Mesendoderm (in vitro differentiated cells): Measurements from ENCODE around the gene HSD17B7.

ENCODE experiments used
- DNase-seq: peaks from one replicate; pipeline ENCODE4 v3.0.0; 2013
- H2AK5ac ChIP-seq: 2 replicates; pipeline ENCODE4 v1.6.1; 2013; ENCODE audit warnings: low read length, inconsistent platforms
- H2BK120ac ChIP-seq: 2 replicates; pipeline ENCODE4 v1.6.1; 2013; ENCODE audit warnings: low read depth, mild to moderate bottlenecking, low read length, moderate library complexity, mixed read lengths
- H2BK15ac ChIP-seq: replicated peaks from 2 replicates; pipeline ENCODE4 v1.6.1; 2013; ENCODE audit warnings: low read depth, mild to moderate bottlenecking, moderate library complexity
- H2BK5ac ChIP-seq: 2 replicates; pipeline ENCODE4 v1.6.1; 2013; ENCODE audit warnings: low read length, inconsistent platforms
- H3K18ac ChIP-seq: 2 replicates; pipeline ENCODE4 v1.6.1; 2013; ENCODE audit warnings: mild to moderate bottlenecking, low read length, mixed read lengths
- H3K23ac ChIP-seq: one replicate; pipeline ENCODE4 v1.6.1; 2013; ENCODE audit warnings: low read length
- H3K27ac ChIP-seq: 2 replicates; pipeline ENCODE4 v1.5.1; 2013; ENCODE audit warnings: low read depth, mild to moderate bottlenecking, inconsistent platforms, low read length, moderate library complexity
- H3K27me3 ChIP-seq: 2 replicates; pipeline ENCODE4 v1.6.1; 2013; ENCODE audit warnings: low read length, control low read depth, mild to moderate bottlenecking, inconsistent platforms; ENCODE audit not compliant: insufficient read depth, poor library complexity
- H3K36me3 ChIP-seq: 2 replicates; pipeline ENCODE4 v1.6.1; 2013; ENCODE audit warnings: low read length, inconsistent platforms; ENCODE audit not compliant: control insufficient read depth, insufficient read depth
- H3K4ac ChIP-seq: one replicate; pipeline ENCODE4 v1.6.1; 2013; ENCODE audit warnings: low read depth, mild to moderate bottlenecking, low read length, moderate library complexity
- H3K4me1 ChIP-seq: 2 replicates; pipeline ENCODE4 v1.6.1; 2013; ENCODE audit warnings: low read depth, low read length, inconsistent platforms; ENCODE audit not compliant: control insufficient read depth
- H3K4me2 ChIP-seq: 2 replicates; pipeline ENCODE4 v1.6.1; 2013; ENCODE audit warnings: low read length
- H3K4me3 ChIP-seq: 2 replicates; pipeline ENCODE4 v1.5.1; 2013; ENCODE audit warnings: mild to moderate bottlenecking, low read length
- H3K56ac ChIP-seq: one replicate; pipeline ENCODE4 v1.6.1; 2013; ENCODE audit warnings: low read length
- H3K79me1 ChIP-seq: 2 replicates; pipeline ENCODE4 v1.6.1; 2013; ENCODE audit warnings: low read length, inconsistent platforms
- H3K79me2 ChIP-seq: 2 replicates; pipeline ENCODE4 v1.6.1; 2013; ENCODE audit warnings: mild to moderate bottlenecking, low read length; ENCODE audit not compliant: control insufficient read depth, insufficient read depth
- H3K9ac ChIP-seq: 2 replicates; pipeline ENCODE4 v1.6.1; 2013; ENCODE audit warnings: low read length, inconsistent platforms
- H4K5ac ChIP-seq: one replicate; pipeline ENCODE4 v1.6.1; 2013; ENCODE audit warnings: low read length
- H4K8ac ChIP-seq: one replicate; pipeline ENCODE4 v1.6.1; 2013; ENCODE audit warnings: low read depth, mild to moderate bottlenecking, control low read depth, low read length, moderate library complexity
- WGBS: extraction: QIAGEN DNeasy Blood & Tissue Kit; methylation state at CpG from one replicate; pipeline ENCODE4 v1.1.7; 2013; ENCODE audit warnings: low lambda C conversion rate, missing lambda C conversion rate; ENCODE audit not compliant: insufficient coverage; ENCODE audit errors: extremely low coverage; 5-methylcytosine and 5-hydroxymethylcytosine counted together

The HSD17B7 gene

DNA sequence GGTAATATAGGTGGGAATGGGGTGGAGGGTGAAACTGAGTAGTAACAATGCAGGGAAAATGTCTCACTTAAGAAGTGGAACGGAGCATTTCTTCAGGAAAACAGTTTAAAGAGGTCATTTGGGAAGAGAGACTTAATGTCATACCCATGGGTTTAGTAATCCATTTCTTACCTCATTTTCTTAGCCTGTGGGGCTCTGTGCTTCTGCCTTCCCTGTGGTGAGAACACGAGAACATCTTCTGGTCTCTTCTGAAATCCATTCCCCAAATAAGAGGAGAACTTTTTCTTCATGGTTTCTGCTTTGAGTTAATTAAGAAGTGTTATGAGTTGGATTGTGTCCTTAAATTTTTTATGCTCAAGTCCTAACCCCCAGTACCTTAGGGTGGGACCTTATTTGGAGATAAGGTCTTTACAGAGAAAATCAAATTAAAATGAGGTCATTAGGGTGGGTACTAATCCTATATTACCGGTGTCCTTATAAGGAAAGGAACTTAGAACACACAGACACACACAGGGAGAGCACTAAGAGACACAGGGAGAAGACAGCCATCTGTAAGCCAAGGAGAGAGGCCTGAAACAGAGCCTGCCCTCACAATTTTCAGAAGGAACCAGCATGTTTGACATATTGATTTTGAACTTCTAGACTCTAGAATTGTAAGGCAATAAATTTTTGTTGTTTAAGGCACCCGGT lies 65.1 kb downstream of the HSD17B7 start:
- no CpG with 5 or more reads among the region's 4 CpGs for WGBS
- H2AK5ac ChIP-seq = no peak overlapping the region
- H3K9ac ChIP-seq = no peak overlapping the region
- no peaks in the 10 kb centered on the region for H3K36me3 ChIP-seq
- no peaks in the 10 kb centered on the region for H3K27me3 ChIP-seq
- DNase-seq = peak; percentile 36
- H3K27ac ChIP-seq = no peak overlapping the region
- no peak overlapping the region for H4K5ac ChIP-seq
- no peaks in the 10 kb centered on the region for H3K4me1 ChIP-seq
- peak overlapping the region; percentile 89 for H2BK15ac ChIP-seq
- no peak overlapping the region for H2BK120ac ChIP-seq
- no peak overlapping the region for H3K4ac ChIP-seq
- no peak overlapping the region for H3K4me3 ChIP-seq
- no peak overlapping the region for H4K8ac ChIP-seq
- no peaks in the 10 kb centered on the region for H3K79me1 ChIP-seq
- H3K4me2 ChIP-seq = no peak overlapping the region
- H3K18ac ChIP-seq = no peak overlapping the region
- no peak overlapping the region for H3K23ac ChIP-seq
- H3K79me2 ChIP-seq = no peaks in the 10 kb centered on the region
- H3K56ac ChIP-seq = no peak overlapping the region
- H2BK5ac ChIP-seq = no peak overlapping the region

- Histone ChIP-seq H3K4ac (no peak overlapping the region), H3K27ac (no peak overlapping the region), H3K79me1 (no peaks in the 10 kb centered on the region), H2BK120ac (no peak overlapping the region), H3K4me3 (no peak overlapping the region), H3K36me3 (no peaks in the 10 kb centered on the region), H3K18ac (no peak overlapping the region), H3K79me2 (no peaks in the 10 kb centered on the region), H3K4me1 (no peaks in the 10 kb centered on the region), H3K27me3 (no peaks in the 10 kb centered on the region), H4K8ac (no peak overlapping the region), H3K4me2 (no peak overlapping the region), H3K9ac (no peak overlapping the region), H2BK5ac (no peak overlapping the region), H4K5ac (no peak overlapping the region), H2BK15ac (no peak overlapping the region), H3K23ac (no peak overlapping the region), H3K56ac (no peak overlapping the region), H2AK5ac (no peak overlapping the region)
- DNase-seq = no peak
- whole genome bisulfite sequencing = 100% methylated on average over 1 of the region's 2 CpGs
These were observed 65.8 kb downstream of the HSD17B7 start for GRCh38 chr1:162856260-162856659.

DNA sequence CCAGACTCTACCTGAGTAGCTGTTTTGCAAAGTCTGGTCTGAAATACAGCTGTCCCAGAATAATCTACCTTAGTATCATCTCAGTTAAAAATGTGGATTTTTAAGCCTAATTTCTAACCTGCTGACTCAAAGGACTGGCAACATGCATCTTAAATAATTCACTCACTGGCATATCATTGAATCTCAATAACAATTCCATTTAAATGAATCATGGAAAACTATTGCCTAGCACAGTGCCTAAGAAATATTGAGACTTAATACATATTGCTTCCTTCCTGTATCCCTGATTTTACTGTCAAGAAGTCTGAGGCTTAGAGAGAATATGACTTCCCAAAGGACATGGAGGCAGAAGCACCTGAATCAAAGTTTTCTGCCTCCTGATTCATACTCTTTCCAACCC lies 67.3 kb downstream of the HSD17B7 start:
- H4K5ac ChIP-seq = no peak overlapping the region
- H3K79me1 ChIP-seq = no peaks in the 10 kb centered on the region
- no peak overlapping the region for H2BK120ac ChIP-seq
- H3K4ac ChIP-seq = no peak overlapping the region
- no peak overlapping the region for H3K4me3 ChIP-seq
- no peak overlapping the region for H2BK5ac ChIP-seq
- no peaks in the 10 kb centered on the region for H3K27me3 ChIP-seq
- H2BK15ac ChIP-seq = no peak overlapping the region
- no peak for DNase-seq
- H3K27ac ChIP-seq = no peak overlapping the region
- H3K23ac ChIP-seq = no peak overlapping the region
- no peaks in the 10 kb centered on the region for H3K36me3 ChIP-seq
- no peak overlapping the region for H4K8ac ChIP-seq
- no peak overlapping the region for H2AK5ac ChIP-seq
- H3K56ac ChIP-seq = no peak overlapping the region
- H3K9ac ChIP-seq = no peak overlapping the region
- H3K4me1 ChIP-seq = peaks cover 4% of the 10 kb centered on the region
- H3K4me2 ChIP-seq = no peak overlapping the region
- H3K18ac ChIP-seq = no peak overlapping the region
- no peaks in the 10 kb centered on the region for H3K79me2 ChIP-seq

DNA sequence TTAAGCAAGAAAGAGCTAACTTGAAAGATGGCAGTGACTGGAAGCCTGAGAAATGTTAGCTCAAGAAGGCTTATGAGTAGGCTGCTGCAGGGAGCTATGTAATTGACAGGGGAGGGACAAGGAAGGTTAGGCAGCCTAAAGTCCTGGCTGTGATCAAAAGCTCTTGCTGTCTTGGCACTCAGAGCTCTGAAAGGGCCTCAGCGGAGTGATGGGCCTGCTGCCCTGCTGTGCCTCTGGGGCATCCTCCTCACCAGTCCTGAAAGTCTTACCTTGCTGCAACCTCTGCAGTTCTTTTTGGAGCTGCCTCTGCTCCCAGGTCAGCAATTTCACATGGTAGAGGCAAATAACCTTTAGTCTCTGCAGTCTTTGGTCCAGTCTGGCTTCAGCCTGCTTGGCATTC lies 68.7 kb downstream of the HSD17B7 start:
- H3K4ac ChIP-seq = no peak overlapping the region
- H2BK120ac ChIP-seq = no peak overlapping the region
- peaks cover 4% of the 10 kb centered on the region for H3K4me1 ChIP-seq
- H3K27ac ChIP-seq = no peak overlapping the region
- no peak overlapping the region for H3K4me3 ChIP-seq
- H2AK5ac ChIP-seq = no peak overlapping the region
- no peaks in the 10 kb centered on the region for H3K27me3 ChIP-seq
- WGBS = no CpG with 5 or more reads among the region's 1 CpG
- no peak for DNase-seq
- H4K8ac ChIP-seq = no peak overlapping the region
- H3K36me3 ChIP-seq = no peaks in the 10 kb centered on the region
- no peak overlapping the region for H3K18ac ChIP-seq
- H2BK5ac ChIP-seq = no peak overlapping the region
- no peak overlapping the region for H3K23ac ChIP-seq
- no peak overlapping the region for H3K56ac ChIP-seq
- H3K4me2 ChIP-seq = no peak overlapping the region
- no peak overlapping the region for H3K9ac ChIP-seq
- no peak overlapping the region for H2BK15ac ChIP-seq
- no peaks in the 10 kb centered on the region for H3K79me1 ChIP-seq
- no peak overlapping the region for H4K5ac ChIP-seq
- H3K79me2 ChIP-seq = no peaks in the 10 kb centered on the region

GRCh38 chr1:162861101-162861500 lies 70.6 kb downstream of the HSD17B7 start, which contains the start of gene CCDC190:
CCDC190 (minus strand) TSS chr1:162861175; CDS start chr1:162859646, 1,529 bp downstream.
- WGBS = no CpG with 5 or more reads among the region's 4 CpGs
- Histone ChIP-seq H2BK5ac (no peak within 1 kb of the TSS), H3K4me3 (no peak within 1 kb of the TSS), H4K8ac (no peak within 1 kb of the TSS), H2BK15ac (no peak within 1 kb of the TSS), H2AK5ac (no peak within 1 kb of the TSS), H3K56ac (no peak within 1 kb of the TSS), H3K79me1 (no peaks in the 10 kb centered on the region), H3K27ac (no peak within 1 kb of the TSS), H2BK120ac (no peak within 1 kb of the TSS), H3K23ac (no peak within 1 kb of the TSS), H4K5ac (peak within 1 kb of the TSS; percentile 56), H3K79me2 (no peaks in the 10 kb centered on the region), H3K36me3 (no peaks in the 10 kb centered on the region), H3K18ac (no peak within 1 kb of the TSS), H3K4me2 (no peak within 1 kb of the TSS), H3K9ac (no peak within 1 kb of the TSS), H3K4me1 (peaks cover 4% of the 10 kb centered on the region), H3K4ac (peak within 1 kb of the TSS; percentile 24), H3K27me3 (no peaks in the 10 kb centered on the region)
- peak; percentile 36 for DNase-seq

- Histone ChIP-seq H3K79me1 (no peaks in the 10 kb centered on the region), H3K56ac (no peak overlapping the region), H3K23ac (no peak overlapping the region), H2BK5ac (no peak overlapping the region), H2BK120ac (no peak overlapping the region), H3K4me1 (peaks cover 4% of the 10 kb centered on the region), H3K27me3 (no peaks in the 10 kb centered on the region), H3K4me3 (no peak overlapping the region), H3K9ac (no peak overlapping the region), H2BK15ac (no peak overlapping the region), H3K4me2 (no peak overlapping the region), H4K8ac (no peak overlapping the region), H2AK5ac (no peak overlapping the region), H4K5ac (no peak overlapping the region), H3K36me3 (no peaks in the 10 kb centered on the region), H3K79me2 (no peaks in the 10 kb centered on the region), H3K27ac (no peak overlapping the region), H3K4ac (no peak overlapping the region), H3K18ac (no peak overlapping the region)
- WGBS = no CpG with 5 or more reads among the region's 5 CpGs
- no peak for DNase-seq
These were observed 71.1 kb downstream of the HSD17B7 start for GRCh38 chr1:162861625-162862024.
